Fibroblast of pulmonary artery (primary cell): ENCODE results near the gene HACD3.
"Not testable (repeated sequence)": the region's sequence is repeated elsewhere in the genome, so short reads cannot be mapped to it uniquely, and the experiment has no call there.

Source experiments
- DNase-seq: peaks from one replicate; pipeline ENCODE4 v3.0.0-alpha.2; 2010; ENCODE audit warnings: low read depth
- H3K4me3 ChIP-seq: replicated peaks from 2 replicates; pipeline ENCODE4 v1.5.1; 2011; ENCODE audit warnings: low read depth, mild to moderate bottlenecking, control low read depth, low read length, moderate library complexity
- TF ChIP-seq, protein P1 (sequence below): IDR thresholded peaks from 2 replicates; pipeline ENCODE4 v1.5.1; 2011; ENCODE audit warnings: mild to moderate bottlenecking, control low read depth, low read length, inconsistent platforms; ENCODE audit errors: missing control alignments

The HACD3 gene

DNA sequence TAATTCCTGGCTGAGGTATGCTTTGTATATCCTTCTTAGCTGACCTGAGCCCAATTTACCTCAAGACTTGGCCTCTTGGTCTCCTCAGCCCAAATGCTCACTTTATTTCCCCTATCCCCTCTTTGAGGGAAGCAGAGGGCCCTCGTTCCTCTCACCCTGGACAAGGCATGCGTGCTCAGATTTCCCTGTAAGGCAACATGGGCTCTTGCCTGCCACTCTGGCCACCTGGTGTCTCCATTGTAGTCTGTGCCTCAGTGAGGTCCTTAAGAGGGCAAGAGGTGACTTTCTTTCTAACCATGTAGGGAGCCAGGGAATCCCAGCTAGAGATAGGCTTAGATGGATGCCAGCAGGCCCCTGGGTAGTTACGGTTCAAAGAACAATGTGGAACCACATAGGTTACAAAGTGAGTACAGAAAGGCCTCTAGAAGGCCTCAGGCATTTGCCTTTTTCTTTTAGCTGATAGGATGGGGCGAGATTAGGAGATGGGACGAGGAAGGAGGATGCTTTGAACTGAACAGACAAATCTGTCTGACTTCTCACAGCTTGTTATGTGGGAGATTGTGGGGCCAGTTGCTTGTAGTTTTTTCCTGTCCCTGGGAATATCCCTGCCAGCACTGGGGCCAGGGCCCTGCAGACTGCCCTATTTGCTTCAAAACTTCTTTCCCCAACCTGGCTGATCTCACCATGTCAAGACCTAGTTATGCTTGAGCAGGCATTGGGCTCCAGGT is 81.8 kb downstream of the HACD3 start:
- H3K4me3 ChIP-seq = peak overlapping the region; percentile 82
- TF ChIP-seq, protein P1, sequence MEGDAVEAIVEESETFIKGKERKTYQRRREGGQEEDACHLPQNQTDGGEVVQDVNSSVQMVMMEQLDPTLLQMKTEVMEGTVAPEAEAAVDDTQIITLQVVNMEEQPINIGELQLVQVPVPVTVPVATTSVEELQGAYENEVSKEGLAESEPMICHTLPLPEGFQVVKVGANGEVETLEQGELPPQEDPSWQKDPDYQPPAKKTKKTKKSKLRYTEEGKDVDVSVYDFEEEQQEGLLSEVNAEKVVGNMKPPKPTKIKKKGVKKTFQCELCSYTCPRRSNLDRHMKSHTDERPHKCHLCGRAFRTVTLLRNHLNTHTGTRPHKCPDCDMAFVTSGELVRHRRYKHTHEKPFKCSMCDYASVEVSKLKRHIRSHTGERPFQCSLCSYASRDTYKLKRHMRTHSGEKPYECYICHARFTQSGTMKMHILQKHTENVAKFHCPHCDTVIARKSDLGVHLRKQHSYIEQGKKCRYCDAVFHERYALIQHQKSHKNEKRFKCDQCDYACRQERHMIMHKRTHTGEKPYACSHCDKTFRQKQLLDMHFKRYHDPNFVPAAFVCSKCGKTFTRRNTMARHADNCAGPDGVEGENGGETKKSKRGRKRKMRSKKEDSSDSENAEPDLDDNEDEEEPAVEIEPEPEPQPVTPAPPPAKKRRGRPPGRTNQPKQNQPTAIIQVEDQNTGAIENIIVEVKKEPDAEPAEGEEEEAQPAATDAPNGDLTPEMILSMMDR = no peak
- no peak for DNase-seq

DNA sequence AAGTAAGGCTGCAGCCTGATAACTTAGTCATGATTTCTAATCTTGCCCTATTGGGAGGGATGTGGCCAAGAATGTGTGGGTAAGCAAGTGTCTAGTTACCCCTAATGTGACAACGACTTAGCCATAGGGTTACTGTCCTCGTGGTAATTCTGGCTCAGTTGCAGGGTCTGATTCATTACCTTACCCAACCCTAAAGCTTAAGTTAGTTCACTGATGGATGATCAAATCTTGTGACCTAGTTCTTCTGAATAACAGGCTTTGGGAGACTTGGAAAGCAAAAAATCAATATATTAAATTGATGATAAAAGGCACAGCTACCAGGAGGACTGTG is 82.3 kb downstream of the HACD3 start:
- TF ChIP-seq, protein P1 = no peak
- DNase-seq = no peak
- no peak overlapping the region for H3K4me3 ChIP-seq

DNA sequence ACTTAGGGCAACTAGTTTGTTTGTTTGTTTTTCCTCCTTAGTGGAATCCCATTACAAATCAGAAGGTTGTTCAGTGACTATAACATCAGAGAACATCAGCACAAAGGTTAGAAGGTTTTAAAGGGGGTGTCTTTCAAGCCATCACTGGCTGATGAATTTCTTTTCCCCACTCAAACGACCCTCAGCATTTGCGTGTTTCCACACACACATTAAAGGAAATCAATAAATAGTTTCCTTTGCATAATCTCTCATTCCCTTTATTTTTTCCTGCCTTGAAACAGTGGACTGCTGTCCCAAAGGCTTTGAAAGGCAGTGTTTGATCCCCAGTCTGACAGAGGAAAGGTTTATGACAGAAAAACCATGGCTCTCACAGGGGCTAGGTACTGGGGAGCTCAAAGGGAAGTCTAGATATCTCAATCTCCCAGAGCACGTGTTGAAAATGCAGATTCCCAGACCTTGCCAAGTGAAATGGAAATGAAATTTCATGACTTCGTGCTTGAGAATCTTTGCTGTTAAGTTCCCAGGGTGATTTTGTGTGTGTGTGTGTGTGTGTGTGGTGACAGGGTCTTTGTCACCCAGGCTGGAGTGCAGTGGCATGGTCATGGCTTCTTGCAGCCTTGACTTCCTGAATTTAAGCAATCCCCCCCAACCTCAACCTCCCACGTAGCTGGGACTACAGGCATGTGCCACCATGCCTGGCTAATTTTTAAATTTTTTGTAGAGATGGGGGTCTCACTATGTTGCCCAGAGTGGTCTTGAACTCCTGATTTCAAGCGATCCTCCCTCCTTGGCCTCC is 82.9 kb downstream of the HACD3 start:
- DNase-seq = no peak
- no peak overlapping the region for H3K4me3 ChIP-seq
- TF ChIP-seq, protein P1 = no peak

DNA sequence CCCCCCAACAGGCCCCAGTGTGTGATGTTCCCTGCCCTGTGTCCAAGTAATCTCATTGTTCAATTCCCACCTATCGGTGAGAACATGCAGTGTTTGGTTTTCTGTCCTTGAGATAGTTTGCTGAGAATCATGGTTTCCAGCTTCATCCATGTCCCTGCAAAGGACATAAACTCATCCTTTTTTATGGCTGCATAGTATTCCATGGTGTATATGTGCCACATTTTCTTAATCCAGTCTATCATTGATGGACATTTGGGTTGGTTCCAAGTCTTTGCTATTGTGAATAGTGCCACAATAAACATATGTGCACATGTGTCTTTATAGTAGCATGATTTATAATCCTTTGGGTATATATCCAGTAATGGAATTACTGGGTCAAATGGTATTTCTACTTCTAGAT is 85.6 kb downstream of the HACD3 start:
- not testable (repeated sequence) for DNase-seq, H3K4me3 ChIP-seq

DNA sequence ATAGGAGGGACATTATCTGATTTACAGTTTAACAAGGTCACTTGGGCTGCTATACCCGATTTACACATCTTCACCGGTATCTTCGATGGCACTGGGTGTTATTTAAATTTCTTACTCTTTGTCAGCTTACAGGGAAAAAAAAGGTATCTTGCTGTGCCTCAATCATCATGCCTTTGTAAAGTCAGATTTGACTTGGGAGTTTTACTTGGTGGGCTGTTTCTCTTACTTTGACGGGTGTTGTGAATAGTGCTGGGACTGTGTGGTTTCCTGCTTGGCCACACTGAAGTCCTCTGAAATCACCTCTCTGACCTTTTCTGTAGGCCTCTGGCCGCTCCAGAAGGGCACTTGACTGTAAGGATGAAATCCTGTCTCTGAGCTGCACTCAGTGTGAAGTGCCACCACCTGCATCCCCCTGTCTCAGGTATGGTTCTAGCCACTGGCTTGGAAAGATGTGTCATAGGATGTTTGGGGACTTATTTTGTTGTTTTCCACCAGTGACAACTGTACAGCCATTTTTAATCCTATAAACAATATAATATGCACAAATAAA is 88.4 kb downstream of the HACD3 start:
- DNase-seq = no peak
- H3K4me3 ChIP-seq = no peak overlapping the region
- TF ChIP-seq, protein P1 = no peak

DNA sequence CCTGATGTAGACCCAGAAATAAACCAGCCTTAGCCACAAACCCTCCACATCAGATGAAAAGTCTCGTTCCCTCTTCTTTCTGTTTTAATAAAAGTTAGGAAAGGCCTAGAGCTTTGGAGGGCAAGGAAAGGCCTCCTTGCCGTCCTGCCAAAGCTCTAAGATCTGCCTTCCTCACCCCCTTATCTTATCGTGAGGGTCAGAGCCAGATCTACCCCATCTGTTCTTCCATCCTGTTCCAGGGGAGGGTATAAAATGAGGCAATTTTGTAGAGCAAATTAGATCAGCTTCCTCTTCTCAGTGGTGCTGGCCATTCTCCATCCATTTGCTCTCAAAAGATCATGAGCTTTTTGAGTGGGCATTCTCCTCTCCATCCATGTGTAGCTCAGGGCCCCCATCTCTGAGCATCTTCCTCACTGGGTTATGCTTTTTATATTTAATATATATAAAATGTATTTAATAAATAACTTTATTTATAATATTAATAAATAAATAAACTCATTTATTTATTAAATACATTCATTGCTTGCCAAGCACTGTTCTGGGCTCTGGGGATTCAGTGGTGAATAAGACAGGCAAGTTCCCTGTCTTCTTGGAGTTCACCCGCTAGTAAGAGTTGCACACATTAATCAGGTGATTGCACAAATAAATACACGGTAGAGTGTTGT is 89.5 kb downstream of the HACD3 start:
- TF ChIP-seq, protein P1 = no peak
- DNase-seq = peak; percentile 20
- H3K4me3 ChIP-seq = no peak overlapping the region

DNA sequence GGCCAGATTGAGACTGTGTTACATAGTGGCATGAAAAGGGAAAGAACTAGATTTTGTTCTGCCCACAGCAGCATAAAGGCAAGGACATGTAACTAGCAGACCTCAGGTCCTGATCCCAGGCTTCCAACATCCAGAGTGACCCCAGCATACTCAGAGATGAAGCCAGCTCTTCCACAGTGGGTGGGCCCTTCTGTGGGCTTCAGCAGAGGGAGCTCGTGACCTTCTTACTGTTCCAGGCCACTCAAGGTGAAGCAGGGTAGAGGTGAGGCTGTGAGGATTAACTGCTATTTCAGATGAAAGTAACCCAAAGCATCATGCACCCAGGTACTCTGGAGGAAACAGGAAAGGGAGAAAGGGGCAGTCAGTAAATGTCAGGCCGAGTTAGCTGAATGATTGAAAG is 90.6 kb downstream of the HACD3 start:
- no peak for DNase-seq
- H3K4me3 ChIP-seq = no peak overlapping the region
- TF ChIP-seq, protein P1 = no peak
